SK-N-SH treated with all-trans-retinoic acid at 6 μM for 48 hours (cell line): ENCODE results near the gene MYL10.

ENCODE experiments used
- ATAC-seq: fragments of 200-7000 bp; cut with Tn5 transposase; 3 replicates; pipeline ENCODE4 v1.9.1; 2020; ENCODE audit warnings: mild to moderate bottlenecking, moderate library complexity
- ARNTL ChIP-seq: fragments of 450-650 bp; formaldehyde crosslinking; IDR thresholded peaks from 2 replicates; pipeline ENCODE4 v1.5.0; 2020; ENCODE audit warnings: low read depth, mild to moderate bottlenecking, moderate library complexity, borderline replicate concordance
- BACH2 ChIP-seq: fragments of 250-450 bp; sonication (Bioruptor Pico); IDR thresholded peaks from 2 replicates; pipeline ENCODE4 v1.9.0; 2021; ENCODE audit warnings: mild to moderate bottlenecking, borderline replicate concordance
- CREB5 ChIP-seq: fragments of 250-450 bp; sonication (Bioruptor Pico); IDR thresholded peaks from 2 replicates; pipeline ENCODE4 v1.5.1; 2020; ENCODE audit warnings: low read depth, mild to moderate bottlenecking, moderate library complexity
- CSDC2 ChIP-seq: fragments of 250-450 bp; sonication (Bioruptor Pico); IDR thresholded peaks from 2 replicates; pipeline ENCODE4 v1.5.0; 2020; ENCODE audit warnings: mild to moderate bottlenecking, moderate library complexity
- CSRNP3 ChIP-seq: fragments of 250-450 bp; sonication (Bioruptor Pico); IDR thresholded peaks from 2 replicates; pipeline ENCODE4 v1.5.1; 2021; ENCODE audit warnings: mild to moderate bottlenecking, moderate library complexity
- ESRRG ChIP-seq: fragments of 250-450 bp; sonication (Bioruptor Pico); IDR thresholded peaks from 2 replicates; pipeline ENCODE4 v1.6.1; 2021; ENCODE audit warnings: mild to moderate bottlenecking
- GLIS3 ChIP-seq: fragments of 250-450 bp; sonication (Bioruptor Pico); IDR thresholded peaks from 2 replicates; pipeline ENCODE4 v1.5.0; 2020; ENCODE audit warnings: mild to moderate bottlenecking, moderate library complexity
- ISL1 ChIP-seq: fragments of 250-450 bp; sonication (Bioruptor Pico); IDR thresholded peaks from 2 replicates; pipeline ENCODE4 v2.1.2; 2022; ENCODE audit warnings: mild to moderate bottlenecking, moderate library complexity
- OSR1 ChIP-seq: fragments of 250-450 bp; sonication (Bioruptor Pico); IDR thresholded peaks from 2 replicates; pipeline ENCODE4 v1.8.0; 2022; ENCODE audit warnings: moderate library complexity, mild to moderate bottlenecking, inconsistent platforms
- PATZ1 ChIP-seq: fragments of 250-450 bp; sonication (Bioruptor Pico); IDR thresholded peaks from 2 replicates; pipeline ENCODE4 v1.8.0; 2020; ENCODE audit warnings: mild to moderate bottlenecking, moderate library complexity, borderline replicate concordance
- POU6F1 ChIP-seq: fragments of 250-450 bp; sonication (Bioruptor Pico); IDR thresholded peaks from 2 replicates; pipeline ENCODE4 v1.8.0; 2021; ENCODE audit warnings: low read depth, mild to moderate bottlenecking, moderate library complexity, borderline replicate concordance
- PPARA ChIP-seq: fragments of 250-450 bp; sonication (Bioruptor Pico); IDR thresholded peaks from 2 replicates; pipeline ENCODE4 v1.5.0; 2020; ENCODE audit warnings: mild to moderate bottlenecking, borderline replicate concordance
- RARB ChIP-seq: fragments of 250-450 bp; sonication (Bioruptor Pico); IDR thresholded peaks from 2 replicates; pipeline ENCODE4 v1.8.0; 2021; ENCODE audit warnings: mild to moderate bottlenecking, moderate library complexity
- SNAI2 ChIP-seq: fragments of 250-450 bp; sonication (Bioruptor Pico); IDR thresholded peaks from 2 replicates; pipeline ENCODE4 v1.5.0; 2020; ENCODE audit warnings: mild to moderate bottlenecking, moderate library complexity
- TCF4 ChIP-seq: fragments of 250-450 bp; sonication (Bioruptor Pico); IDR thresholded peaks from 2 replicates; pipeline ENCODE4 v1.8.0; 2021; ENCODE audit warnings: mild to moderate bottlenecking, moderate library complexity, borderline replicate concordance
- TOX ChIP-seq: fragments of 250-450 bp; sonication (Bioruptor Pico); IDR thresholded peaks from 2 replicates; pipeline ENCODE4 v1.8.0; 2021; ENCODE audit warnings: mild to moderate bottlenecking, moderate library complexity, borderline replicate concordance
- TSHZ2 ChIP-seq: fragments of 250-450 bp; sonication (Bioruptor Pico); IDR thresholded peaks from 2 replicates; pipeline ENCODE4 v1.5.0; 2020; ENCODE audit warnings: mild to moderate bottlenecking, moderate library complexity
- ZC3H10 ChIP-seq: fragments of 250-450 bp; sonication (Bioruptor Pico); IDR thresholded peaks from 2 replicates; pipeline ENCODE4 v1.5.1; 2021; ENCODE audit warnings: mild to moderate bottlenecking, moderate library complexity
- ZFP3 ChIP-seq: fragments of 250-450 bp; sonication (Bioruptor Pico); IDR thresholded peaks from 2 replicates; pipeline ENCODE4 v1.5.0; 2020; ENCODE audit warnings: mild to moderate bottlenecking, moderate library complexity
- ZFP30 ChIP-seq: fragments of 450-650 bp; formaldehyde crosslinking; IDR thresholded peaks from 2 replicates; pipeline ENCODE4 v1.5.0; 2022; ENCODE audit warnings: mild to moderate bottlenecking, moderate library complexity
- ZNF8 ChIP-seq: fragments of 450-650 bp; formaldehyde crosslinking; IDR thresholded peaks from 2 replicates; pipeline ENCODE4 v1.5.0; 2020; ENCODE audit warnings: mild to moderate bottlenecking, moderate library complexity

MYL10 gene

GRCh38 chr7:101617451-101618206 is 11.5 kb downstream of the MYL10 start:
- TF ChIP-seq SNAI2 (CRISPR knock-in tag), result no peak
- no peak for TF ChIP-seq OSR1 (CRISPR knock-in tag)
- no peak for TF ChIP-seq ZNF8 (CRISPR knock-in tag)
- TF ChIP-seq ISL1, result no peak
- no peak for TF ChIP-seq PATZ1 (CRISPR knock-in tag)
- no peak for TF ChIP-seq PPARA (CRISPR knock-in tag)
- TF ChIP-seq RARB (CRISPR knock-in tag), result no peak
- no peak for TF ChIP-seq ZC3H10 (CRISPR knock-in tag)
- no peak for TF ChIP-seq ZFP3
- no peak for TF ChIP-seq BACH2
- no peak for TF ChIP-seq POU6F1
- TF ChIP-seq TCF4, result no peak

GRCh38 chr7:101615446-101615845 is 13.7 kb downstream of the MYL10 start:
- no peak for TF ChIP-seq ZFP3
- no peak for TF ChIP-seq CREB5 (CRISPR knock-in tag)
- no peak for TF ChIP-seq RARB (CRISPR knock-in tag)
- TF ChIP-seq GLIS3 (CRISPR knock-in tag), result no peak
- no peak for TF ChIP-seq CSDC2
- TF ChIP-seq ZNF8 (CRISPR knock-in tag), result no peak
- TF ChIP-seq ZFP30 (CRISPR knock-in tag), result no peak
- TF ChIP-seq BACH2, result no peak
- TF ChIP-seq ARNTL, result no peak
- no peak for ATAC-seq

More at GRCh38 chr7:101617451-101618206, 11.5 kb downstream of the MYL10 start:
- no peak for ATAC-seq

GRCh38 chr7:101614939-101615302 is 14.2 kb downstream of the MYL10 start:
- TF ChIP-seq TOX (CRISPR knock-in tag) (no peak), ESRRG (no peak), TSHZ2 (CRISPR knock-in tag) (no peak), PPARA (CRISPR knock-in tag) (no peak), BACH2 (no peak)
- peak; percentile 64 for ATAC-seq

GRCh38 chr7:101614098-101614938 is 14.8 kb downstream of the MYL10 start:
- ATAC-seq, result no peak
- TF ChIP-seq ZC3H10 (CRISPR knock-in tag) (no peak), CSRNP3 (CRISPR knock-in tag) (no peak), OSR1 (CRISPR knock-in tag) (no peak), ARNTL (no peak), RARB (CRISPR knock-in tag) (no peak), ZFP3 (no peak)
- TF ChIP-seq, all 23 proteins: peak for 0
